22Rv1 (cell line): ENCODE data around the gene PPRC1.
A peak's percentile ranks its signal among the peaks of the same experiment; 100 is the strongest.

Experiments used
- H3K27ac ChIP-seq: fragments of 450-650 bp; 2 replicates; pipeline ENCODE4 v1.5.1; 2017
- CTCF ChIP-seq: fragments of 450-650 bp; IDR thresholded peaks from 2 replicates; pipeline ENCODE4 v1.5.1; 2017; ENCODE audit warnings: mild to moderate bottlenecking
- ZFX ChIP-seq: fragments of 450-650 bp; IDR thresholded peaks from 2 replicates; pipeline ENCODE4 v1.6.1; 2017; ENCODE audit warnings: antibody characterized with exemption, borderline replicate concordance

Gene PPRC1

DNA sequence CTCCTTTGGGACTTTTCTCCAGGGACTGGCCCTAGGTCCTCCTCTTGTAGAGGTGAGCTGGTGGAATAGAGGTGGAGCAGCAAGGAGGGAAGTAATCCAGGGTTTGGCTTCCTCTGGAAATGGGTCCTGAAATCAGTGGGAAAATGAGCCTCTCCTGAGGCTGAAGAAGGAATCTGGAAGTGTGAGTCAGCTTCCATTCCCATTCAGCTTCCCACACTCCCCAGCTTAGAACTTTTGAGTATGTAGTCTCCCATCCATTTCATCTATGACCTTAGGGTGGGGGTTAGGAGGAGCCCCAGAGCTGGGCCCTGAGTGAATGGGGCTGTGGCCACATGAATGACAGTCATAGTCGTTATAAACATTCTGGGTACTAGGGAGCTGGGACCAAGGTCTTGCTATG, 30.4 kb upstream of the PPRC1 start:
- no peak overlapping the region for H3K27ac ChIP-seq
- TF ChIP-seq ZFX (no peak), CTCF (no peak)

- no peak overlapping the region for H3K27ac ChIP-seq
- TF ChIP-seq ZFX = no peak
These were observed 25.8 kb upstream of the PPRC1 start for GRCh38 chr10:102106998-102107397.

DNA sequence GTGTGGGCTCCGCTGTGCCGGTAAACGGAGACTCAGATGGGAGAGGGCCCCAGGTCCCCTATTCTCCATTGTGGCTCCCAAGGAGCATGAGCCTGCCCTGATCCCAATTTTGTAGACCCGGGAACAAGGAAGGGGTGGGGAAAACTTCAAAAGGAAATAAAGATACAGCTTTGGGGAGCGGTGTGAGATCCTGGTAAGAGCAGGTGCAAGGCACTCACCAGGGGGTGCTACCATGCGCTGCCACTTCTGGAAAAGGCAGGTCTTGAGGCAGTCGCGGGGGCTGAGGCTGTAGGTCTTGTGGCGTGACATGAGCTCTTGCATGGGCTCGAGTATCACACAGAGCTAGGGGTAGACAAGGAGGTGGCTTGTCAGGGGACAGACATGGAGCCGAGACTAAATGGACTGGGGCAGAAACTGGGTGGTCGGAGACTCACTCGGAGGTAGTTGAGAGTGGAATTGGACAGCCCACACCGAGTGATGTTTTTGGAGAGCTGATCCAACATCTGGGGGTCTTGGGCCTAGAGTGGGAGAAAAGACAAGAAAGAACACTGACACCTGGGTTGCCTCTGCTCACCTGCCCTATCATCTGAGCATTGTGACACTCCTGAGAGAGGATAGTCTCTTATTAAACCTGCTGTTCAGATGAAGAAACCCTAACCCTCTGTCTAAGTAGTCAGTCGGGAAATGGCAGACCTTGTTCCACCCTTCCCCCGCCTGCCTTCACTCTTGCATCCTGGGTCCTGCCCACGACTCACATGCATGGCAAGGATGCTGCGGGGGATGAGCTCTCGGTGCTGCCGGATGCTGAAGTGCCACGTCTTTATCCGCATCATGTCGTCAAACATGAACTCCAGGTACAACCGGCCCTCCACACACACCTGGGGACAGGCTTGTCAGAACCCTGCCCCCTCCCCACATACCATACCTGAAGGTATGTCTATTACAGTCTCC, 23.4 kb upstream of the PPRC1 start:
- TF ChIP-seq CTCF (no peak), ZFX (no peak)

GRCh38 chr10:102111276-102111675, 21.6 kb upstream of the PPRC1 start:
- no peak for TF ChIP-seq ZFX
- TF ChIP-seq CTCF = no peak
- H3K27ac ChIP-seq = no peak overlapping the region

More for the DNA sequence above, 23.4 kb upstream of the PPRC1 start:
- H3K27ac ChIP-seq = no peak overlapping the region

GRCh38 chr10:102112210-102112817, 20.5 kb upstream of the PPRC1 start:
- TF ChIP-seq ZFX = no peak
- TF ChIP-seq CTCF = peak; percentile 42
- H3K27ac ChIP-seq = no peak overlapping the region

GRCh38 chr10:102113261-102113955, 19.4 kb upstream of the PPRC1 start:
- H3K27ac ChIP-seq = peak overlapping the region; percentile 61
- no peak for TF ChIP-seq ZFX
- no peak for TF ChIP-seq CTCF

DNA sequence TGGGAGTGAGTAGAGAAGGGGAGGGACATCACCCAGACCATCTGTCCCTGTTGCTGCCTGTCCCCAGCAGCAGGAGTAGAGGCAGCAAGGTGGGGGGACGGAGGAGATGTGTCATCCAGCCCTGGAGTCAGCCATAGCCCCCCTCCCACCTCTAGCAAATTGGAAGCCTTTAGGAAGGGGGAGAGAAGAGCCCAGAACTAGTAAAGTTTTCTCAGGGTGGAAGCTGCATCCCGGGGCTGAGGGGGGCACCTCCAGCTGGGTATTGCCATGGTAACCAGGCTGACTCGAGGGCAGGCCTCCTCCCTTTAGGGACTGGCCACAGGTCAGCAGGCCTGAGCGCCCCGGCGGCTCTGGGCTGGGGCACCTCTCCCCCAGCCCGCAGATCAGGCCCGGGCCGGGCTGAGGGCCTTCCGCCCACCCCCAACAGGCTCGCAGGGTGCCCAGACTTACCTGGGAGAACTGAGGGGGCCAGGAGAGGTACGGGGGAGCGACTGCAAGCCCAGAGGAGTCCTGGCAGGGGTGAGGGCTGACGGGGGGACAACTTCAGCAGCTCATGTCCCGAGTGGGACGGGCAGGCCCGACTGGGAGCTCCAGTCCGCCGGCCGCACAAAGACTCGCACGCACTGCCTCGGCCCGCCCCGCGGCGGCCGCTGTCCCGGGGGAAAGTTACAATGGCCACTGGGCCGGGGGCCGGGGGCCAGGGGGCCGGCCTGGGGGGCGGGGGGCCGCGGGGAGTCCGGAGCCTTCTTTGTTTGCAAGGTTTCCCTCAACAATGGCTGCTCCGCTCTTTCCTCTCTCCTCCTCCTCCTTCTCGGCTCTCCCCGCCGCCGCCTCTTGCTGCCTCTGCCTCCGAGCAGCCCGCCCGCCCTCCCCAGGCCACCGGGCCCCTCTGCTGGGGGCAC, 18.6 kb upstream of the PPRC1 start:
- H3K27ac ChIP-seq = peak overlapping the region; percentile 61
- no peak for TF ChIP-seq CTCF
- TF ChIP-seq ZFX = no peak
